ES-I3 (cell line): ENCODE results near the gene RBFOX1.

ENCODE experiments used
- H3K36me3 ChIP-seq: 2 replicates; pipeline ENCODE4 v1.6.1; 2013; ENCODE audit warnings: mild to moderate bottlenecking, low read length, control low read depth, moderate library complexity; ENCODE audit not compliant: insufficient read depth
- H3K4me1 ChIP-seq: 2 replicates; pipeline ENCODE4 v1.6.1; 2013; ENCODE audit warnings: mild to moderate bottlenecking, control low read depth, low read length; ENCODE audit not compliant: insufficient read depth
- H3K9ac ChIP-seq: 2 replicates; pipeline ENCODE4 v1.6.1; 2013; ENCODE audit warnings: low read depth, mild to moderate bottlenecking, low read length, moderate library complexity
- H3K9me3 ChIP-seq: 2 replicates; pipeline ENCODE4 v1.6.1; 2013; ENCODE audit warnings: mild to moderate bottlenecking, low read length, moderate library complexity; ENCODE audit not compliant: control insufficient read depth, insufficient read depth

RBFOX1 gene

DNA sequence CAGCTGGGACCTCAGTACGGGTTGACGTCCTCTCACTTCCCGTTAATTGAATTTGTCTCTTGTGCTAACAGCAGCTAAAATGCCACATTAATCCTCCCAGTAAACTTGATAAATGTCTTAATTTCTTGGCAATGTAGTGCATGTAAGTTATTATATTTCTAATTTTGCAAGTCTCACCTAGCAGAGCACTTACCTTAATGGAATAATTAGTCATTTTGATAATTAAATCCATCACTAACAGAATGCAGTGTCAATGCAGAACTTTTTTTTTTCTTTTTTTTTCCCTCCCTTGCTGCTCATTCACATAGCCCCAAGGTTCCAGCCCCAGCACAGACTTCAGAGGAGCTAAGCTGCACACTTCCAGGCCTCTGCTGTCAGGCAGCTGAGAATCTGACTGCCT lies 376.5 kb downstream of the RBFOX1 start:
- H3K4me1 ChIP-seq: no peaks in the 10 kb centered on the region
- no peaks in the 10 kb centered on the region for H3K36me3 ChIP-seq
- H3K9me3 ChIP-seq: no peaks in the 10 kb centered on the region
- no peak overlapping the region for H3K9ac ChIP-seq

DNA sequence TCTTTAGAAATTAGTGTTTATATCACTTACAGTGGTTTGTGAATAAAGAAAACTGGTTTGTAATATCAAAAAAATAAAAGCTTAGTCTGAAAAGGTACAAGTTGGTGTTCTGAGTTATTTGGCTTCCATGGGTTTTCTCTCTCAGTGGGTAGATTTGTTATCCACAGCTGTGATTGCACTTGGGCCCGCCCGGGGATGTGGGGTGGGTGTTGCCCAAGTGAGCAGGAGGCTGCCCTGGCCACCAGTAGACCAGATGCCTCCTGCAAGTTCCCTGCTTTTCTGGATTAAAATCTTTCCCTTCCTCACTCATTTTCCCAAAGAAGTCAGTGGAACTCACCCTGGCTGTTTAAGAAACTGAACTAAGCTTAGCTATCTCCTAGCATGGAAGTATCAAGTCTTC lies 380.6 kb downstream of the RBFOX1 start:
- H3K9ac ChIP-seq: no peak overlapping the region
- no peaks in the 10 kb centered on the region for H3K9me3 ChIP-seq
- no peaks in the 10 kb centered on the region for H3K4me1 ChIP-seq
- H3K36me3 ChIP-seq: no peaks in the 10 kb centered on the region

DNA sequence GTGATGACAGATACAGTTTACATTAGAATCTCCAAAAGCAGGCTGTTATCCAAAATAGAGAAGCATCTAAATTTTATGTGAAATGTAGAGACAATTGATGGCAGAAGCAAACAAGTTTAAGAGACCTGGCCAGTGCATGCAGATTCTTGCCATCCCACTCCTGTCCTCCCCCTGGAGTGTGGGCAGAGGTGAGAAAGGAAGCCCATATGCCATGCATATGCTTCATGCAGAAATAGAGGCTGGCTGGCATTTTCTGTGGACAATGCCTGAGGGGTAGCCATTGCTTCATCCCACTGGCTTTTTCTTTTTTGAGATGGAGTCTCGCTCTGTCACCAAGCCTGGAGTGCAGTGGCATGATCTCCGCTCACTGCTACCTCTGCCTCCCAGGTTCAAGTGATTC lies 382.1 kb downstream of the RBFOX1 start:
- Histone ChIP-seq H3K9me3 (no peaks in the 10 kb centered on the region), H3K4me1 (no peaks in the 10 kb centered on the region), H3K36me3 (no peaks in the 10 kb centered on the region), H3K9ac (no peak overlapping the region)

DNA sequence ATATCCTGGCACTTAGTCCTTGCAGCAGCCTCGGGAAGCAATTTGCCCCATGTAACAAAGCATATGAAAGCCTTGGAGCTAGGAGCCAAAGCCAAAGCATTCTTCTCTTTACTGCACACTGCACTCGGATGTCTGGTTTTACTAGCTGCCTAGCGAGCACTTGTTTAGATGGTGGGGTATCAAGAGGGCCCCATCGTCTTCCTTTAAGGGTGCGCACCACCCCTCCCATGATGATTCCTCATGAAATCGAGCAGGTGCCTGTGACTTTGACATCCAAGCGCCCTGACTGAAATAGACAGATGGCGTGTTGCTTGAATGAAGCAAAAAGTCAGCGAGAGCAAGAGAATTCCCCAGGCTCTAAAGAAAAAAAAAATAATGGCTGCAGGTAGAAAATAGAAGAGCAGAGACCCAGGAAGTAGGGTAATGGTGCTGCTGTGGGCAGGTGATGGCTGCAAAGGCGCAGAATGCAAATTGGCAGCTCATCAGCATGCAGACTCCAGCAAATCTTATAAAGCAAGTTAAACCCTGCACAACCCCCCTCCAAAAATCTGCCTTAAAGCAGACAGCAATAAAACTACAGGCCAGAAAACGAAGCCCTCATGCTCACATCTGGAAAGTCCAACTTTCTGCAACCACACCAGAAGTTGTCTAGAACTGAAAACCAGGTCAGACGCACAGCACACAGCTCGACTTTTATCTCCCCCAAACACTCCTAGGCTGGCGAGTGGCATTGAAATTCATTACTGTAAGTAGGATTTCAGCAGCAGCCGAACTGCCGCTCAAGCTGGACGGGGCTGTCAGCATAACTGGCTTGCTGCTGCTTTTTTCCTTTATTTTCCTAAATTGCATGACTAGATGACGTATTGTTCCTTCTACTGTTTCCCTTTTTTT lies 384.3 kb downstream of the RBFOX1 start:
- no peaks in the 10 kb centered on the region for H3K36me3 ChIP-seq
- H3K4me1 ChIP-seq: no peaks in the 10 kb centered on the region
- H3K9me3 ChIP-seq: no peaks in the 10 kb centered on the region
- no peak overlapping the region for H3K9ac ChIP-seq

DNA sequence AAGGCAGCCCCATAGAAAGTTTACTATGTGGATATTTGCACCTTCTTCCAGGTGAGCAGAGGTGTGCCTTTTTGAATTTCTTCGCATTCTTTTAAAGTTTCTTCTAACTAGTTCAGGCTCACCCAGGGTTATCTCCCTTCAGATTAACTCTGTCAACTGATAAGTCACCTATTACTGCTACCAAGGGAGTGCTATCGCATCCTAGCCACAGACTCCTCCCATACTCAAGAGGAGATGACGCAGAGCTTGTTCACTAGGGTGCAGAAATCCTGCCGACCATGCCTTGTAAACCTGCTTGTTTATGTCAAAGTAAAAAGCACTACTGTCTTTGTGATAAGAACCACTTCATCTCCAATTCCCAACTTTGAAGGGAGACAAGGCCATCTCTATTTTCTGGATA lies 390.1 kb downstream of the RBFOX1 start:
- H3K4me1 ChIP-seq: peaks cover 3% of the 10 kb centered on the region; the same call in 1 of the 2 replicates
- no peaks in the 10 kb centered on the region for H3K36me3 ChIP-seq
- no peaks in the 10 kb centered on the region for H3K9me3 ChIP-seq
- no peak overlapping the region for H3K9ac ChIP-seq

DNA sequence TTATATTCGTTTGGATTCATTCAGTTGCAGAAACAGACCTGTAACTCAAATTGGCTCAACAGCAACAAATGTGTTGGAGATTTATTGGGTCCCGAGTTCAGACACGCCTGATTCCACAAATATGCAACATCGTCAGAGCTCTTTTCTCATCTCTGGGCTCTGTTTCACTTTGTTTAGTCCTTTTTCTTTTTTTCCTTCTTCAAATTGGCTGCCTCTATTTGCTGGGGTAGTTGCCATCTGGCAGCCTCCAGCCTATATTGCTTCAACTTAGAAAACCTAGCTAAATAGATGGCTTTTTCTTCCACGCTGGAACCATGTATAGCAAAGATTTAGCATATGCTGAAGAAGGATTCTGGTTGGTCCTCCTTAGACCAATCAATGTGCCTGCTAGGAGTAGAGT lies 398.5 kb downstream of the RBFOX1 start:
- Histone ChIP-seq H3K9ac (no peak overlapping the region), H3K4me1 (no peaks in the 10 kb centered on the region), H3K9me3 (no peaks in the 10 kb centered on the region), H3K36me3 (no peaks in the 10 kb centered on the region)

DNA sequence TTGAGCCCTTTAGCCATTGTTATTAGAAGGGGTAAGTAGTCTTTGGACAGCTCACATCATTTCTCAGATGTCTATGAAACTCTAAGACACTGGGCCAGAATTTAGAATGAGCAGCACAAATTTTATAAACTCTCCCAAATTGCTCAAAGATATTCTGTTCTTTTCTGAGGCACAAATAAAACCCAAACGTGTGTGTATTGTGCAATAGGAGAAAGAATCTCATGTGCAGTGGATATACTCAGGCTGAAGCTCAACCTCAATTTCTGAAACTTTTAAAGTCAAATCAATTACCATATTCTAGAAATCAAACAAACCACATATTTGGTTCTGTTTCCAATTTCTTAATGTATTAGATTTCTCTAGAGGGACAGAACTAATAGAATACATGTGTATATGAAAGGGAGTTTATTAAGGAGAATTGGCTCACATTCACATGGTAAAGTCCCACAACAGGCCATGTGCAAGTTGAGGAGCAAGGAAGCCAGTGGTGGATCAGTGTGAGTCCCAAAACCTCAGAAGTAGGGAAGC lies 403.6 kb downstream of the RBFOX1 start:
- Histone ChIP-seq H3K36me3 (no peaks in the 10 kb centered on the region), H3K4me1 (no peaks in the 10 kb centered on the region), H3K9ac (no peak overlapping the region), H3K9me3 (no peaks in the 10 kb centered on the region; the same call in 1 of the 2 replicates)

DNA sequence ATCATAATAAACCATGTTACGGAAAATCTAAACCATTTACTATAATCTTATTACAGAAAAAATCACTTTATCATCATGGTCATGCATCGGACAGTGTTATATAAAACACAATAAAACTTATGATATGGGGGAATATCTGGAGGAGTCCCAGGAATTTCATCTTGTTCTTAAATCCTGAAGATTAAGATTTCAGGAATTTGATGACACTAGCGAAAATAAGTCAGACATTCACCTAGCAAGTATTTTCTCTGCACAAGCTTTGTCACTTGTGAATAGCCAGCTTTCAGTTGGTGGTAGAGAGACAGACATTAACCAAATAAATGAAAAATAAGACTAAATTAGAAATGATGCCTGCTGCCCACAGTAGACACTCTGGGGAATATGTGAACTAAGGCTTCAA lies 410.0 kb downstream of the RBFOX1 start:
- Histone ChIP-seq H3K4me1 (no peaks in the 10 kb centered on the region), H3K9me3 (no peaks in the 10 kb centered on the region; the same call in 1 of the 2 replicates), H3K9ac (no peak overlapping the region), H3K36me3 (no peaks in the 10 kb centered on the region)

DNA sequence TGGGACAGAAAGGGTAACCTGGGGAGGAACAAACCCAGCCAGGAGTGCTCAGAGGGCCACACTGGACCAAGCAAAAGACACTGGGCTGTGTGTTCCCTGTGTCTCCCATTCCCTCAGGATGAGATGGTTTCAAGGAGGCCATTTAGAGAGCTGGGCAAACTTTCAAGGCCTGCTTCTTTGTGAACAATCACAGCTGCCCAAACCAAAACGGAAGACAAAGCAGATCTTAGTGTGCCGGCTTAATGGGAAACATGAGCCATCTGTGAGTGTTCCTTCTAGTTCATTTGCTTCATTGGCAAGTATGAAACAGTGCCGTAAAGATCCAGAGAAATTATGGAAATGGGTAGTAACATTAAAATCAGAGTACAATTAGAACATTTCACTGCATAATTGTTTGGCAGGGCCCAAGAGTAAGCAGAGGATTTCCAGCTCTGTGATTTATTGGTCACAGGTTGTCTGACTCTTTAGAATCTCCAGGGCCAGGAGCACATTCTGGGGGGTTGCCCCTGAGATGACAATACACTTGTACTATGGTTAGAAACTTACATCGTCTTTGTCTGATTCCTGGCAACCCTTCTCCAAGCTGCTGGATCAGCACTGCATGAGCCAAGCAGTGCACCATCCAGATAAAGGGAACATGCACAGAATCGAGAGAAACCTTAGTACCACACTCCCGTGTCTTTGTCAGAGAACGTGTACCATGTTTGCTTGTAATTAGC lies 412.1 kb downstream of the RBFOX1 start:
- no peaks in the 10 kb centered on the region; the same call in 1 of the 2 replicates for H3K9me3 ChIP-seq
- no peak overlapping the region for H3K9ac ChIP-seq
- no peaks in the 10 kb centered on the region for H3K36me3 ChIP-seq
- H3K4me1 ChIP-seq: no peaks in the 10 kb centered on the region

DNA sequence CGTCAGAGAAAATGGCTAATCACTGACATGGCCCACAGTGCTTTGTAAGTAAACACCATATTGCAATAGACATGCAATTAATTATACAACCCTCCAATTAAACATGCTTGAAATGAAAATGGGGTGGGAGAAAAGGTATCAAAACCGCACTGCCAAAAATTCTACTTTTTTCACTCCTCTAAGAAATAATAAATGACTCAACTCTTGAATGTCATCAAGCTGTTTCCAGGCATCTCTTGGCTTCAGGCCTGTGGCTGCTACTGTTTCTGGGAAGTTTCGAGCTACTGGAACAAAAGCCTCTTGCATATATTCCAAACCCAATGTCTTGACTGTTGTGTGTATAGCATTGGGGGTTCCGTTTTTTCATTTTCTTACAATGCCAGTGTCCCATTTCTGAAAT lies 412.6 kb downstream of the RBFOX1 start:
- Histone ChIP-seq H3K9me3 (no peaks in the 10 kb centered on the region; the same call in 1 of the 2 replicates), H3K9ac (no peak overlapping the region), H3K36me3 (no peaks in the 10 kb centered on the region), H3K4me1 (no peaks in the 10 kb centered on the region)

DNA sequence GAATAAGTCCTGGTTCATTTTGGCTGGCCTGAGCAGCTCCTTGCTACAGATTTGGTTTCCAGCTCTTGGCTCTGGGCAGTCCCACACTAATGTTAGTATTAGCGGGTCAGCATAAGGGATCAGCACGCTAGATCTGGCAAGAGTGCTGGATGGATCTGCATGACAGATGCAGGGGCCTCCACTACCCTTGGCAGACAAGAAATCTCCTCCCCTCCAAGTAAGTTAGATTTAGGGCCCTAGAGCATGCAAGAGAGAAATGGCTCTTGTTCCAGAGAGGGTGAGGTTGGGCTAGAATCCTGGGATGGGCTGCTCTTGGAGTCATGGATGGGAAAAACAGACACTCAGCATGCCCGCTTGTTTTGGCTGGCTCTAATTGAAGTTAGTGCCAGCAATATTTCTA lies 414.3 kb downstream of the RBFOX1 start:
- Histone ChIP-seq H3K4me1 (no peaks in the 10 kb centered on the region), H3K9me3 (no peaks in the 10 kb centered on the region), H3K36me3 (no peaks in the 10 kb centered on the region), H3K9ac (no peak overlapping the region)

DNA sequence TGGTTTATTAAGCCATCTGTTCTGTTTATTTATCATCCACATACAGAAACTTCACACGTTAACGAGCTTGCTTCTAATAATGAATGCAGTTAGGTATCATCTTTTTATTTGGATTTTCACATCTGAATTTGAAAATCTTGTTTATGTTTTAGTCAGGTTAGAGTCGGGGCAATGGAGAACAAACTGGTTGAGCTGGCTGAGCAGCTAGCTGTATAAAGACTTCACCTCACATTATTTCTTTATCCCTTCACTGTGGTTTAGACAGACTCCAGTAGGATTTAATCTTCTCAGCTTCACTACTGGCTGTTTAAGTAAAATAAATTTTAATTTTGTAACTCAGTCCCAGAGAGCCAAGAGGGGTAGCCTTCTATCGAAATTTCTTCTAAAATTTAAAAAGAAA lies 415.9 kb downstream of the RBFOX1 start:
- Histone ChIP-seq H3K4me1 (no peaks in the 10 kb centered on the region), H3K36me3 (no peaks in the 10 kb centered on the region), H3K9ac (no peak overlapping the region), H3K9me3 (no peaks in the 10 kb centered on the region)

DNA sequence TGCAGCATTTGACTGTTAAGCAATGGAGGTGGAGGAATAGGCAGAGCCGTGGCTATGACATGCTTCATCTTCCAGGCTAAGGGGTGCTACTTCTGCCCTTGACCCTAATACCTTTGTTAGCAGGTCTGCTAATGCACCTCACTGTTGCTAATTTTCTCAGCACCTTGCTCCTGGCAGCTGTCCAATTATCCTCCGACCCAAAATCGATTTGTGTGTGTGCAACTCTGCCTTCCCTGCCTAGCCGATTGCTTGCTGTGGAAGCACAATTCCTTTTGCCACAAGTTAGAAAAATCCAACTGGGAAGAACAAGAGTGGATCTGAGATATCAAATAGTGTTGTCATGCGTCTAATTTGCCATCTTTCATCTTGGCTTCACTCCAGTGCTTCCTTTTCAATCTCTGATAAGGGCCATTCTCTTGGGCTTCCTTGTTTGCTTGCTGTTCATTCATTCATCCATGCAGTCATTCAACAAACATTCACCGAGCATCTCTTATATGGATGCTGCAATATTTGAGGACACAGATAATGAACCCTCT lies 422.8 kb downstream of the RBFOX1 start:
- Histone ChIP-seq H3K9ac (no peak overlapping the region), H3K9me3 (no peaks in the 10 kb centered on the region), H3K4me1 (no peaks in the 10 kb centered on the region), H3K36me3 (no peaks in the 10 kb centered on the region)
